ENCODE results near the gene CCDC51. TPM values are rescaled to one million over a fixed set of nuclear protein-coding genes. Genes with fewer than 3 reads are reported as not detected.

Gene CCDC51
- total and polyA plus RNA-seq, 2 experiments from 2014 or later, result 20.8 to 24.1 TPM

DNA sequence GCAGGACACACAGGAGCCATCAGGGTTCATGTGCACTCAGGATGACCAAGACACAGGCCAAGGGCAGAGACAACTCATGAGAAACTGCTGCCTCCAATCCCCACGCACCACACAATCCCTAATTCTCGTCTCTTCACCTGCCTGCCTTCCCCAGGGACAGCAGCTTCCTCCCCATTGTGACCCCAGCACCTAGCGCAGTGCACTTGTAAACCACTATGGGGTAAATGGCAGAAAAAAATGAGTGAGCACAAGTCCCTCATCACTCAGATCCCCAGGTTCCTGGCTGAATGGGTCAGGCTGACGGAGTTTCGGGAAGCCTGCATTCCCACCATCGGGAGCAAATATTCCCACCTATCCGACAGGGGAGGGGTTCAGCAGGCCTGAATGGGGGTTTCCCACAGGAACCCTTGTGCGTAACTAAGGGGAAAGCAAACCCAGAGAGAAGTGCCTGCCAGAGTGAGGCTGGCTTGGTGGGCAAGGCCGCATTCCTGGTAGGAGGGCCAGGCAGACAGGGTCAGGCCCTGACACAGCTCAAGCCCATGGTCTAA lies 28.8 kb downstream of the CCDC51 start:
- no peak overlapping the region for H2AFZ ChIP-seq
- no peaks in the 10 kb centered on the region for H3K9me3 Mint-ChIP-seq
- DNase-seq (ENCODE audit: low spot score) (no peak), ATAC-seq (no peak)
- TF ChIP-seq JUNB (IDR thresholded peaks at IDR 0.05; ENCODE audit: unreplicated experiment), result no peak
- TF ChIP-seq, protein P1, sequence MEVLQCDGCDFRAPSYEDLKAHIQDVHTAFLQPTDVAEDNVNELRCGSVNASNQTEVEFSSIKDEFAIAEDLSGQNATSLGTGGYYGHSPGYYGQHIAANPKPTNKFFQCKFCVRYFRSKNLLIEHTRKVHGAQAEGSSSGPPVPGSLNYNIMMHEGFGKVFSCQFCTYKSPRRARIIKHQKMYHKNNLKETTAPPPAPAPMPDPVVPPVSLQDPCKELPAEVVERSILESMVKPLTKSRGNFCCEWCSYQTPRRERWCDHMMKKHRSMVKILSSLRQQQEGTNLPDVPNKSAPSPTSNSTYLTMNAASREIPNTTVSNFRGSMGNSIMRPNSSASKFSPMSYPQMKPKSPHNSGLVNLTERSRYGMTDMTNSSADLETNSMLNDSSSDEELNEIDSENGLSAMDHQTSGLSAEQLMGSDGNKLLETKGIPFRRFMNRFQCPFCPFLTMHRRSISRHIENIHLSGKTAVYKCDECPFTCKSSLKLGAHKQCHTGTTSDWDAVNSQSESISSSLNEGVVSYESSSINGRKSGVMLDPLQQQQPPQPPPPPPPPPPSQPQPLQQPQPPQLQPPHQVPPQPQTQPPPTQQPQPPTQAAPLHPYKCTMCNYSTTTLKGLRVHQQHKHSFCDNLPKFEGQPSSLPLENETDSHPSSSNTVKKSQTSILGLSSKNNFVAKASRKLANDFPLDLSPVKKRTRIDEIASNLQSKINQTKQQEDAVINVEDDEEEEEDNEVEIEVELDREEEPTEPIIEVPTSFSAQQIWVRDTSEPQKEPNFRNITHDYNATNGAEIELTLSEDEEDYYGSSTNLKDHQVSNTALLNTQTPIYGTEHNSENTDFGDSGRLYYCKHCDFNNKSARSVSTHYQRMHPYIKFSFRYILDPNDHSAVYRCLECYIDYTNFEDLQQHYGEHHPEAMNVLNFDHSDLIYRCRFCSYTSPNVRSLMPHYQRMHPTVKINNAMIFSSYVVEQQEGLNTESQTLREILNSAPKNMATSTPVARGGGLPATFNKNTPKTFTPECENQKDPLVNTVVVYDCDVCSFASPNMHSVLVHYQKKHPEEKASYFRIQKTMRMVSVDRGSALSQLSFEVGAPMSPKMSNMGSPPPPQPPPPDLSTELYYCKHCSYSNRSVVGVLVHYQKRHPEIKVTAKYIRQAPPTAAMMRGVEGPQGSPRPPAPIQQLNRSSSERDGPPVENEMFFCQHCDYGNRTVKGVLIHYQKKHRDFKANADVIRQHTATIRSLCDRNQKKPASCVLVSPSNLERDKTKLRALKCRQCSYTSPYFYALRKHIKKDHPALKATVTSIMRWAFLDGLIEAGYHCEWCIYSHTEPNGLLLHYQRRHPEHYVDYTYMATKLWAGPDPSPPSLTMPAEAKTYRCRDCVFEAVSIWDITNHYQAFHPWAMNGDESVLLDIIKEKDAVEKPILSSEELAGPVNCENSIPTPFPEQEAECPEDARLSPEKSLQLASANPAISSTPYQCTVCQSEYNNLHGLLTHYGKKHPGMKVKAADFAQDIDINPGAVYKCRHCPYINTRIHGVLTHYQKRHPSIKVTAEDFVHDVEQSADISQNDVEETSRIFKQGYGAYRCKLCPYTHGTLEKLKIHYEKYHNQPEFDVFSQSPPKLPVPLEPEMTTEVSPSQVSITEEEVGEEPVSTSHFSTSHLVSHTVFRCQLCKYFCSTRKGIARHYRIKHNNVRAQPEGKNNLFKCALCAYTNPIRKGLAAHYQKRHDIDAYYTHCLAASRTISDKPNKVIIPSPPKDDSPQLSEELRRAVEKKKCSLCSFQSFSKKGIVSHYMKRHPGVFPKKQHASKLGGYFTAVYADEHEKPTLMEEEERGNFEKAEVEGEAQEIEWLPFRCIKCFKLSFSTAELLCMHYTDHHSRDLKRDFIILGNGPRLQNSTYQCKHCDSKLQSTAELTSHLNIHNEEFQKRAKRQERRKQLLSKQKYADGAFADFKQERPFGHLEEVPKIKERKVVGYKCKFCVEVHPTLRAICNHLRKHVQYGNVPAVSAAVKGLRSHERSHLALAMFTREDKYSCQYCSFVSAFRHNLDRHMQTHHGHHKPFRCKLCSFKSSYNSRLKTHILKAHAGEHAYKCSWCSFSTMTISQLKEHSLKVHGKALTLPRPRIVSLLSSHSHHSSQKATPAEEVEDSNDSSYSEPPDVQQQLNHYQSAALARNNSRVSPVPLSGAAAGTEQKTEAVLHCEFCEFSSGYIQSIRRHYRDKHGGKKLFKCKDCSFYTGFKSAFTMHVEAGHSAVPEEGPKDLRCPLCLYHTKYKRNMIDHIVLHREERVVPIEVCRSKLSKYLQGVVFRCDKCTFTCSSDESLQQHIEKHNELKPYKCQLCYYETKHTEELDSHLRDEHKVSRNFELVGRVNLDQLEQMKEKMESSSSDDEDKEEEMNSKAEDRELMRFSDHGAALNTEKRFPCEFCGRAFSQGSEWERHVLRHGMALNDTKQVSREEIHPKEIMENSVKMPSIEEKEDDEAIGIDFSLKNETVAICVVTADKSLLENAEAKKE (CRISPR knock-in tag; IDR thresholded peaks at IDR 0.05), result no peak
- no peak for TF ChIP-seq EZH2 (IDR thresholded peaks at IDR 0.05; ENCODE audit: low read depth, unreplicated experiment)
- no peak for TF ChIP-seq ZNF331 (CRISPR knock-in tag; IDR thresholded peaks at IDR 0.05; ENCODE audit: low read depth)
- TF ChIP-seq CTCF (conservative IDR thresholded peaks at IDR 0.05; ENCODE audit: low read depth in 2 of 2), result no peak
- no peak for TF ChIP-seq REST (IDR thresholded peaks at IDR 0.05; ENCODE audit: unreplicated experiment)
- TF ChIP-seq CREB1 (CRISPR knock-in tag; IDR thresholded peaks at IDR 0.05; ENCODE audit: low read depth), result no peak
- TF ChIP-seq EZH2phosphoT487 (IDR thresholded peaks at IDR 0.05; ENCODE audit: unreplicated experiment), result no peak
- TF ChIP-seq POLR2AphosphoS5 (IDR thresholded peaks at IDR 0.05; ENCODE audit: low read depth), result no peak
- TF ChIP-seq, protein P2, sequence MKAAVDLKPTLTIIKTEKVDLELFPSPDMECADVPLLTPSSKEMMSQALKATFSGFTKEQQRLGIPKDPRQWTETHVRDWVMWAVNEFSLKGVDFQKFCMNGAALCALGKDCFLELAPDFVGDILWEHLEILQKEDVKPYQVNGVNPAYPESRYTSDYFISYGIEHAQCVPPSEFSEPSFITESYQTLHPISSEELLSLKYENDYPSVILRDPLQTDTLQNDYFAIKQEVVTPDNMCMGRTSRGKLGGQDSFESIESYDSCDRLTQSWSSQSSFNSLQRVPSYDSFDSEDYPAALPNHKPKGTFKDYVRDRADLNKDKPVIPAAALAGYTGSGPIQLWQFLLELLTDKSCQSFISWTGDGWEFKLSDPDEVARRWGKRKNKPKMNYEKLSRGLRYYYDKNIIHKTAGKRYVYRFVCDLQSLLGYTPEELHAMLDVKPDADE (IDR thresholded peaks at IDR 0.05), result no peak
- TF ChIP-seq ZNF114 (CRISPR knock-in tag; IDR thresholded peaks at IDR 0.05), result no peak
- no peak for TF ChIP-seq STAT1 (IDR thresholded peaks at IDR 0.05; ENCODE audit: unreplicated experiment)
- no peak for TF ChIP-seq NANOG (IDR thresholded peaks at IDR 0.05; ENCODE audit: borderline replicate concordance)
- no peaks in the 10 kb centered on the region; the same call in 1 of the 2 replicates for H4K20me1 ChIP-seq (replicated peaks; ENCODE audit: insufficient read depth)
- no peaks in the 10 kb centered on the region for H3K4me1 ChIP-seq (ENCODE audit: insufficient read depth)
- H3K27ac ChIP-seq (ENCODE audit: low read depth), result no peak overlapping the region
- no peaks in the 10 kb centered on the region for H3K9me2 ChIP-seq (ENCODE audit: insufficient read depth)
- H3K4me3 ChIP-seq, result no peak overlapping the region
- H3K27me3 Mint-ChIP-seq (ENCODE audit: insufficient read depth, low read depth, poor library complexity), result peaks cover 25% of the 10 kb centered on the region
- H3K27ac Mint-ChIP-seq, result no peak overlapping the region
- no peaks in the 10 kb centered on the region for H3F3A ChIP-seq (replicated peaks; ENCODE audit: low read depth)
- H3K27me3 ChIP-seq (ENCODE audit: insufficient read depth), result no peaks in the 10 kb centered on the region
- no peaks in the 10 kb centered on the region for H3K79me2 ChIP-seq (replicated peaks; ENCODE audit: insufficient read depth)
- no peak overlapping the region for H3K4me3 Mint-ChIP-seq
- H3K36me3 ChIP-seq (ENCODE audit: insufficient read depth), result peaks cover 18% of the 10 kb centered on the region
- H3K4me1 Mint-ChIP-seq, result no peaks in the 10 kb centered on the region
- H3K4me2 ChIP-seq, result no peak overlapping the region
- H3K36me3 Mint-ChIP-seq (ENCODE audit: low read depth), result peaks cover 95% of the 10 kb centered on the region

Data from GM23338 (cell line).